ENCODE measurements around the gene ZNF280B. TPM values are rescaled to one million over a fixed set of nuclear protein-coding genes. Genes with fewer than 3 reads are reported as not detected.

The ZNF280B gene
- total and polyA plus RNA-seq, 2 of the 13 experiments (the other 11 are each of a cell fraction or from before 2014, with no cell fraction given), result 3.7 to 3.9 TPM

DNA sequence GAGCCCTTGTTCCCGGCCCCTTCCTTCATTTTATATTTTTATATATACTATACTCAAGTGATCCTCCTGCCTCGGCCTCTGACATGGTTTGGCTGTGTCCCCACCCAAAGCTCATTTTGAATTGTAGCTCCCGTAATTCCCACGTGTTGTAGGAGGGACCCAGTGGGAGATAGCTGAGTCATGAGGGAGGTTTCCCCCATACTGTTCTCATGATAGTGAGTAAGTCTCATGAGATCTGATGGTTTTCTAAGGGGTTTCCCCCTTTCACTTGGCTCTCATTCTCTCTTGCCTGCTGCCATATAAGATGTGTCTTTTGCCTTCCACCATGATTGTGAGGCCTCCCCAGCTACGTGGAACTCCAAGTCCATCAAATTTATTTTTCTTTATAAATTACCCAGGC lies 18.8 kb upstream of the ZNF280B start:
- ChIA-PET CTCF (ENCODE audit: low intra/inter-chr PET ratio, low total read pairs) (no interaction called here), POLR2A (no interaction called here)
- Histone ChIP-seq H3K4me3 (replicated peaks in 1 of 3; ENCODE audit: insufficient read depth in 1 of 3, low read depth in 2 of 3, low read length in 3 of 3) (no peak overlapping the region), H3K27ac (ENCODE audit: extremely low read length, insufficient read depth, low read length) (no peak overlapping the region), H3K27me3 (ENCODE audit: control insufficient read depth in 1 of 2, insufficient read depth in 2 of 2, low read length in 2 of 2) (peaks cover 0 to 9% of the 10 kb centered on the region in 2 experiments; a peak in 2 of 5 replicates), H4K20me1 (ENCODE audit: insufficient read depth, low read length) (no peaks in the 10 kb centered on the region), H3K9me3 (ENCODE audit: low read length) (no peaks in the 10 kb centered on the region), H3K9ac (ENCODE audit: insufficient read depth, low read depth, low read length) (no peak overlapping the region), H3K36me3 (replicated peaks in 1 of 2; ENCODE audit: control insufficient read depth in 1 of 2, insufficient read depth in 2 of 2, low read length in 2 of 2) (no peaks in the 10 kb centered on the region), H2AFZ (ENCODE audit: low read length) (no peak overlapping the region), H3K4me1 (ENCODE audit: insufficient read depth, low read length) (no peaks in the 10 kb centered on the region), H3K4me2 (ENCODE audit: low read depth, low read length) (no peak overlapping the region), H3K79me2 (ENCODE audit: insufficient read depth, low read length) (no peaks in the 10 kb centered on the region)
- in situ Hi-C loops (cut with HindIII; ENCODE audit: extremely low pct_ligation_motif_present, low pct_unique_long_range_greater_than_20kb), result no loop called here
- DNase-seq (ENCODE audit: low spot score), result no peak
- intact Hi-C loops (cut with micrococcal nuclease; ENCODE audit: unreplicated experiment), result no loop called here
- ATAC-seq, result no peak
- TF ChIP-seq, protein P1, sequence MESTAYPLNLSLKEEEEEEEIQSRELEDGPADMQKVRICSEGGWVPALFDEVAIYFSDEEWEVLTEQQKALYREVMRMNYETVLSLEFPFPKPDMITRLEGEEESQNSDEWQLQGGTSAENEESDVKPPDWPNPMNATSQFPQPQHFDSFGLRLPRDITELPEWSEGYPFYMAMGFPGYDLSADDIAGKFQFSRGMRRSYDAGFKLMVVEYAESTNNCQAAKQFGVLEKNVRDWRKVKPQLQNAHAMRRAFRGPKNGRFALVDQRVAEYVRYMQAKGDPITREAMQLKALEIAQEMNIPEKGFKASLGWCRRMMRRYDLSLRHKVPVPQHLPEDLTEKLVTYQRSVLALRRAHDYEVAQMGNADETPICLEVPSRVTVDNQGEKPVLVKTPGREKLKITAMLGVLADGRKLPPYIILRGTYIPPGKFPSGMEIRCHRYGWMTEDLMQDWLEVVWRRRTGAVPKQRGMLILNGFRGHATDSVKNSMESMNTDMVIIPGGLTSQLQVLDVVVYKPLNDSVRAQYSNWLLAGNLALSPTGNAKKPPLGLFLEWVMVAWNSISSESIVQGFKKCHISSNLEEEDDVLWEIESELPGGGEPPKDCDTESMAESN (CRISPR knock-in tag; conservative IDR thresholded peaks at IDR 0.05), result no peak
- TF ChIP-seq ZNF792 (CRISPR knock-in tag; IDR thresholded peaks at IDR 0.05) (no peak), ARHGAP35 (CRISPR knock-in tag; IDR thresholded peaks at IDR 0.05; ENCODE audit: borderline replicate concordance) (no peak), ZFP82 (CRISPR knock-in tag; IDR thresholded peaks at IDR 0.05; ENCODE audit: borderline replicate concordance) (no peak), FOXC1 (CRISPR knock-in tag; IDR thresholded peaks at IDR 0.05; ENCODE audit: borderline replicate concordance) (no peak), HNF4G (IDR thresholded peaks at IDR 0.05; ENCODE audit: borderline replicate concordance, low read depth, low read length) (no peak), HNF4G (CRISPR knock-in tag; IDR thresholded peaks at IDR 0.05; ENCODE audit: borderline replicate concordance, low read depth) (no peak), ZNF776 (CRISPR knock-in tag; IDR thresholded peaks at IDR 0.05) (no peak)
- TF ChIP-seq, protein P2, sequence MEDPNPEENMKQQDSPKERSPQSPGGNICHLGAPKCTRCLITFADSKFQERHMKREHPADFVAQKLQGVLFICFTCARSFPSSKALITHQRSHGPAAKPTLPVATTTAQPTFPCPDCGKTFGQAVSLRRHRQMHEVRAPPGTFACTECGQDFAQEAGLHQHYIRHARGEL (CRISPR knock-in tag; IDR thresholded peaks at IDR 0.05), result no peak
- FAIRE-seq, result no peak
- 38% methylated on average over 5 of the region's 5 CpGs for WGBS (ENCODE audit: low lambda C conversion rate)
- BruUV-seq (replicated peaks), result no TSS peak

All from HepG2 (cell line).